A204.1 (cell line): ENCODE measurements around the gene POPDC3.
"Not testable (repeated sequence)": the region's sequence is repeated elsewhere in the genome, so short reads cannot be mapped to it uniquely, and the experiment has no call there.

ENCODE experiments used
- FAIRE-seq: peaks from 2 replicates; lab custom pipeline; 2012; peaks lifted over from hg19 to GRCh38; lab: Jason Lieb, UNC

POPDC3 gene

GRCh38 chr6:105194591-105194990, 14.8 kb upstream of the POPDC3 start:
- FAIRE-seq = no peak

- no peak for FAIRE-seq
Measured at GRCh38 chr6:105194106-105194505, 14.3 kb upstream of the POPDC3 start.

GRCh38 chr6:105193647-105194046, 13.8 kb upstream of the POPDC3 start:
- FAIRE-seq = no peak

GRCh38 chr6:105192707-105193465, 13.1 kb upstream of the POPDC3 start:
- FAIRE-seq = no peak

GRCh38 chr6:105191351-105191750, 11.5 kb upstream of the POPDC3 start:
- FAIRE-seq = no peak

GRCh38 chr6:105189026-105189820, 9.4 kb upstream of the POPDC3 start:
- FAIRE-seq = no peak

- FAIRE-seq = no peak
Measured at GRCh38 chr6:105188251-105188650, 8.4 kb upstream of the POPDC3 start.

- no peak for FAIRE-seq
Measured at GRCh38 chr6:105186576-105186975, 6.8 kb upstream of the POPDC3 start.

- no peak for FAIRE-seq
Measured at GRCh38 chr6:105184921-105185320, 5.1 kb upstream of the POPDC3 start.

- no peak for FAIRE-seq
Measured at GRCh38 chr6:105181981-105182515, 2.2 kb upstream of the POPDC3 start.

GRCh38 chr6:105178636-105179035, 1.2 kb downstream of the POPDC3 start:
- FAIRE-seq = no peak

- FAIRE-seq = no peak
Measured at GRCh38 chr6:105178110-105178509, 1.7 kb downstream of the POPDC3 start.

GRCh38 chr6:105177556-105177955, 2.3 kb downstream of the POPDC3 start:
- FAIRE-seq = no peak

- FAIRE-seq = no peak
Measured at GRCh38 chr6:105174512-105174911, 5.3 kb downstream of the POPDC3 start.

- FAIRE-seq = not testable (repeated sequence)
Measured at GRCh38 chr6:105172515-105172914, 7.3 kb downstream of the POPDC3 start.

GRCh38 chr6:105170059-105170458, 9.8 kb downstream of the POPDC3 start:
- FAIRE-seq = no peak

- FAIRE-seq = no peak
Measured at GRCh38 chr6:105167914-105168313, 11.9 kb downstream of the POPDC3 start.

- FAIRE-seq = no peak
Measured at GRCh38 chr6:105164418-105164817, 15.4 kb downstream of the POPDC3 start.

GRCh38 chr6:105163183-105163582, 16.6 kb downstream of the POPDC3 start:
- FAIRE-seq = no peak

- no peak for FAIRE-seq
Measured at GRCh38 chr6:105162377-105162776, 17.4 kb downstream of the POPDC3 start.

- no peak for FAIRE-seq
Measured at GRCh38 chr6:105161421-105161820, 18.4 kb downstream of the POPDC3 start.

GRCh38 chr6:105153676-105154075, 26.1 kb downstream of the POPDC3 start:
- FAIRE-seq = no peak

GRCh38 chr6:105152880-105153279, 26.9 kb downstream of the POPDC3 start:
- FAIRE-seq = no peak
